ENCODE data around the gene RPL37.

DNA sequence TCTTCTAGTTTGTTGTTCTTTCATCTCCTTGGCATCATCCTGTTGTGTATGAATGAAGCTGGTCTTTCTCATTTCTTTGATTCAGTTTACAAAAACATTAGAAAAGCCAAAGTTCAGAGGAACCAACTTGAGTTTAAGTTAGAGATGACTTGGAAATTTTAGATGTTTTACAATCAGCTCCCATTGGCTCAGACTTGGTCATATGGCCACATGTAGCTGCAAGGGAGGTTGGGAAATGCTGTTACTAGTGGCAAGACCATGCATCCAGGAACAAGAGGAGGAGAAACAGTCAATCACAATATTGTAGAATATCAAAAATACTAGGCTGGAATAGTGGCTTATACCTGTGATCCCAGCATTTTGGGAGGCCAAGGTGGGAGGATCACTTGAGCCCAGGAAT, 25.7 kb upstream of the RPL37 start:
- TF ChIP-seq, protein P1, sequence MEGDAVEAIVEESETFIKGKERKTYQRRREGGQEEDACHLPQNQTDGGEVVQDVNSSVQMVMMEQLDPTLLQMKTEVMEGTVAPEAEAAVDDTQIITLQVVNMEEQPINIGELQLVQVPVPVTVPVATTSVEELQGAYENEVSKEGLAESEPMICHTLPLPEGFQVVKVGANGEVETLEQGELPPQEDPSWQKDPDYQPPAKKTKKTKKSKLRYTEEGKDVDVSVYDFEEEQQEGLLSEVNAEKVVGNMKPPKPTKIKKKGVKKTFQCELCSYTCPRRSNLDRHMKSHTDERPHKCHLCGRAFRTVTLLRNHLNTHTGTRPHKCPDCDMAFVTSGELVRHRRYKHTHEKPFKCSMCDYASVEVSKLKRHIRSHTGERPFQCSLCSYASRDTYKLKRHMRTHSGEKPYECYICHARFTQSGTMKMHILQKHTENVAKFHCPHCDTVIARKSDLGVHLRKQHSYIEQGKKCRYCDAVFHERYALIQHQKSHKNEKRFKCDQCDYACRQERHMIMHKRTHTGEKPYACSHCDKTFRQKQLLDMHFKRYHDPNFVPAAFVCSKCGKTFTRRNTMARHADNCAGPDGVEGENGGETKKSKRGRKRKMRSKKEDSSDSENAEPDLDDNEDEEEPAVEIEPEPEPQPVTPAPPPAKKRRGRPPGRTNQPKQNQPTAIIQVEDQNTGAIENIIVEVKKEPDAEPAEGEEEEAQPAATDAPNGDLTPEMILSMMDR (IDR thresholded peaks at IDR 0.05; ENCODE audit: borderline replicate concordance, extremely low read depth, low read length, poor library complexity, severe bottlenecking): no peak
- no peak for TF ChIP-seq EZH2 (IDR thresholded peaks at IDR 0.05; ENCODE audit: borderline replicate concordance, low read depth, low read length, severe bottlenecking)
